BE2C (cell line): ENCODE measurements around the gene ZNF512B.

Source experiments
- DNase-seq: peaks from one replicate; pipeline ENCODE4 v3.0.0-alpha.2; 2020
- H3K27me3 ChIP-seq: fragments of 250-450 bp; sonication (Bioruptor Pico); 2 replicates; pipeline ENCODE4 v1.5.1; 2020; ENCODE audit warnings: mild to moderate bottlenecking
- H3K36me3 ChIP-seq: fragments of 250-450 bp; sonication (Bioruptor Pico); 2 replicates; pipeline ENCODE4 v1.5.1; 2020; ENCODE audit warnings: mild to moderate bottlenecking
- H3K4me1 ChIP-seq: fragments of 250-450 bp; sonication (Bioruptor Pico); 2 replicates; pipeline ENCODE4 v1.5.1; 2020
- H3K4me3 ChIP-seq: 2 replicates; pipeline ENCODE4 v1.5.1; 2011; ENCODE audit warnings: low read depth, low read length
- H3K9me3 ChIP-seq: fragments of 250-450 bp; sonication (Bioruptor Pico); 2 replicates; pipeline ENCODE4 v1.5.1; 2020
- CTCF ChIP-seq: IDR thresholded peaks from 2 replicates; pipeline ENCODE4 v1.5.1; 2012; ENCODE audit warnings: mild to moderate bottlenecking, low read depth, low read length

The ZNF512B gene

GRCh38 chr20:63958964-63959698 is 10.6 kb downstream of the ZNF512B start:
- H3K9me3 ChIP-seq: no peaks in the 10 kb centered on the region
- peaks cover 11% of the 10 kb centered on the region for H3K4me1 ChIP-seq
- no peaks in the 10 kb centered on the region for H3K27me3 ChIP-seq
- TF ChIP-seq CTCF: no peak
- H3K36me3 ChIP-seq: peaks cover 38% of the 10 kb centered on the region
- DNase-seq: no peak
- H3K4me3 ChIP-seq: no peak overlapping the region

GRCh38 chr20:63958471-63958870 is 11.3 kb downstream of the ZNF512B start:
- peaks cover 31% of the 10 kb centered on the region for H3K36me3 ChIP-seq
- H3K27me3 ChIP-seq: no peaks in the 10 kb centered on the region
- H3K4me1 ChIP-seq: peaks cover 12% of the 10 kb centered on the region
- no peak for DNase-seq
- H3K4me3 ChIP-seq: no peak overlapping the region
- H3K9me3 ChIP-seq: no peaks in the 10 kb centered on the region
- TF ChIP-seq CTCF: no peak

- no peak for TF ChIP-seq CTCF
- Histone ChIP-seq H3K27me3 (no peaks in the 10 kb centered on the region), H3K4me3 (peak overlapping the region; percentile 76; the same call in 1 of the 2 replicates), H3K9me3 (no peaks in the 10 kb centered on the region), H3K36me3 (peaks cover 25% of the 10 kb centered on the region), H3K4me1 (peaks cover 12% of the 10 kb centered on the region)
- DNase-seq: peak; percentile 63
Observed at GRCh38 chr20:63957690-63958441, 11.9 kb downstream of the ZNF512B start.

- DNase-seq: peak; percentile 87
- TF ChIP-seq CTCF: no peak
- H3K27me3 ChIP-seq: no peaks in the 10 kb centered on the region
- H3K36me3 ChIP-seq: peaks cover 19% of the 10 kb centered on the region
- peaks cover 12% of the 10 kb centered on the region for H3K4me1 ChIP-seq
- H3K4me3 ChIP-seq: peak overlapping the region; percentile 76
- H3K9me3 ChIP-seq: no peaks in the 10 kb centered on the region
Observed at GRCh38 chr20:63957004-63957689, 12.6 kb downstream of the ZNF512B start.

- Histone ChIP-seq H3K4me3 (peak overlapping the region; percentile 76), H3K27me3 (no peaks in the 10 kb centered on the region), H3K4me1 (peaks cover 12% of the 10 kb centered on the region), H3K36me3 (peaks cover 14% of the 10 kb centered on the region), H3K9me3 (no peaks in the 10 kb centered on the region)
- no peak for TF ChIP-seq CTCF
- DNase-seq: no peak
Observed at GRCh38 chr20:63956664-63957003, 13.1 kb downstream of the ZNF512B start.
